ENCODE data around the gene PPP6R2. TPM values are rescaled to one million over a fixed set of nuclear protein-coding genes. Genes with fewer than 3 reads are reported as not detected.
"Not testable (repeated sequence)": the region's sequence is repeated elsewhere in the genome, so short reads cannot be mapped to it uniquely, and the experiment has no call there.

PPP6R2 gene
- total RNA-seq, 1 experiment from 2014 or later: 54.1 TPM

DNA sequence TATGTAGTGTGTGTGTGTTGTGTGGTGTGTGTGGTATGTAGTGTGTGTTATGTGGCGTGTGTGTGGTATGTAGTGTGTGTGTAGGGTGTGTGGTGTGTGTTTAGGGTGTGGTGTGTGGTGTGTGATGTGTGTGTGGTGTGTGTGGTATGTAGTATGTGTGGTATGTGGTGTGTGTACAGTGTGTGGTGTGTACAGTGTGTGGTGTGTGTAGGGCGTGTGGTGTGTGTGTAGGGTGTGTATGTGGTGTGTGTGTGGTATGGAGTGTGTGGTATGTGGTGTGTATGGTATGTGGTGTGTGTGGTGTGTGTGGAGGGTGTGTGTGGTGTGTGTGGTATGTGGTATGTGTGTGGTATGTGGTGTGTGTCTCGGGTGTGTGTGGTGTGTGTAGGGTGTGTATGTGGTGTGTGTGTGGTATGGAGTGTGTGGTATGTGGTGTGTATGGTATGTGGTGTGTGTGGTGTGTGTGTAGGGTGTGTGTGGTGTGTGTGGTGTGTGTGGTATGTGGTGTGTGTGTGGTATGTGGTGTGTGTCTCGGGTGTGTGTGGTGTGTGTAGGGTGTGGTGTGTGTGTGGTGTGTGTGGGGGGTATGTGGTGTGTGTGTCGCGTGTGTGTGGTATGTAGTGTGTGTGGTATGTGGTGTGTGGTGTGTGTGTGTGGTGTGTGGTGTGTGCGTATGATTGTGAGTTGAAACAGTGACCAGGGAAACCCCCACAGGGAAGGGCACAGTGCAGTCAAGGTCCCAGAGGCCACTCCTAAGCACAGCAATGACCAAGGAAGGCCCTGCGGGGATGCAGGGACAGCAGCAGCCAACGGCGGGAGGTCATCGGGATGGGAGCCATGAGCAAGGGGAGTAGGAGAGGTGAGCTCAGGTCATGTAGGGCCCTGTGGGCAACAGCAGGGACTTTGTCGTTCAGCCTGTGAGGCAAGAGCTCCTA is 2.9 kb upstream of the PPP6R2 start:
- no peak for DNase-seq (ENCODE audit: low spot score)

GRCh38 chr22:50341977-50342650 is 1.0 kb upstream of the PPP6R2 start:
- DNase-seq (ENCODE audit: low spot score): peak; percentile 87

DNA sequence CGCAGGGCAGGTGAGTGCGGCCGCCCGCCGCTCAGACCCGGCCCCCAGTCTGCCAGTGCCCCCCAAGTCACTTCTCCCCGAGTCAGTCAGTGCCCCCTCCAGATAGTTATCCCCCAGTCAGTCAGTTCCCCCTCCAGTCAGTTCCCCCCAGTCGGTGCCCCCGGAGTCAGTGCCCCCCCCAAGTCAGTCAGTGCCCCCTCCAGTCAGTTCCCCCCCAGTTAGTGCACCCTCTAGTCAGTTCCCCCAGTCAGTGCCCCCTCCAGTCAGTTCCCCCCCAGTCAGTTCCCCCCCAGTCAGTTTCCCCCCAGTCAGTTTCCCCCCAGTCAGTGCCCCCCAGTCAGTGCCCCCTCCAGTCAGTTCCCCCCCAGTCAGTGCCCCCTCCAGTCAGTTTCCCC is 411 bp downstream of the PPP6R2 start:
- DNase-seq (ENCODE audit: low spot score): no peak

DNA sequence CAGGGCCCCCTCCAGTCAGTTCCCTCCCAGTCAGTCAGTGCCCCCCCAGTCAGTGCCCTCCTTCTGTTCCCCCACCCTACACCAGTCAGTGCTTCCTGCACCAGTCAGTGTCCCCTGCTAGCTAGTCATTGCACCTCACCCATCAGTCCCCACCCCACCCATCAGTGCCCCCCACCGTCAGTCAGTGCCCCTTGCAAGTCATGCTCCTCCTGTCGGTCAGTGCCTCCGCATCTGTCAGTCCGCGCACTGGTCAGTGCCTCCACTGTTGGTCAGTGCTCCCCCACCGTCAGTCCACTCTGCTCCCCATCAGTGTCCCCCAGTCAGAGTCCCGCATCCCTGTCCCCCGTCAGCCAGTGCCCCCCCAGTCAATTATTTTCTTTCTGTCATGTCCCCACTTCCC is 3.3 kb downstream of the PPP6R2 start:
- DNase-seq (ENCODE audit: low spot score): no peak

- DNase-seq (ENCODE audit: low spot score): no peak
These were observed 4.0 kb downstream of the PPP6R2 start for GRCh38 chr22:50347157-50347556.

- DNase-seq (ENCODE audit: low spot score): no peak
These were observed 4.9 kb downstream of the PPP6R2 start for GRCh38 chr22:50348058-50348457.

DNA sequence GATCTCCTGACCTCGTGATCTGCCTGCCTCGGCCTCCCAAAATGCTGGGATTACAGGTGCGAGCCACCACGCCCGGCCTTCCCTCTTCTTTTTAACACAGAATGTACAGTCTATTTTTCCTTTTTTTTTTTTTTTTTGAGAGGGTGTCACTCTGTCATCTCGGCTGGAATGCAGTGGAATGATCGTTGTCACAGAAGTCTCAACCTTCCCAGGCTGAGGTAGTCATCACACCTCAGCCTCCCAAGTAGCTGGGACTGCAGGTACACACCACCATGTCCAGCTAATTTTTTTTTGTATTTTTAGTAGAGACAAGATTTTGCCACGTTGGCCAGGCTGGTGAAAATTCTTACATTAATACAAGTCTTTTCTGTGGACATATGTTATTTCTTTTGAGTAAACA is 13.1 kb downstream of the PPP6R2 start:
- DNase-seq (ENCODE audit: low spot score): no peak

- no peak for DNase-seq (ENCODE audit: low spot score)
These were observed 14.1 kb downstream of the PPP6R2 start for GRCh38 chr22:50357222-50357621.

- DNase-seq (ENCODE audit: low spot score): no peak
These were observed 14.6 kb downstream of the PPP6R2 start for GRCh38 chr22:50357756-50358155.

DNA sequence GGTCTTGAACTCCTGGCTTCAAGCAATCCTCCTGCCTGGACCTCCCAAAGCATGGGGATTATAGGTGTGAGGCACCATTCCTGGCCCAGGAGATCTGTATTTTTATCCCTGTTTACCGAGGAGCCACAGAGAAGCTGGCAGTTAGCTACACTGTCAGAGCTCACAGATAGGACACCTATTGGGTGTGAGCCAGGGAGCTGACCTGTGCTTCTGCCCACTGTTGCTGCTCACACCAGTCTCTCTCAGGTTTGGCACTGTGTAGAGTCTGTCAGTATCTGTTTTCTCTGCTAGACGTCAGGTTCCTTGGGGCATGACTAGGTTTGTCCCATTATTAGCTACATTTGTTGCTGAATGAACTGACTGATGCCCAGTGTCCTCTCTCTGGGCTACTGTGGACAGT is 17.5 kb downstream of the PPP6R2 start:
- no peak for DNase-seq (ENCODE audit: low spot score)

GRCh38 chr22:50361222-50361621 is 18.1 kb downstream of the PPP6R2 start:
- no peak for DNase-seq (ENCODE audit: low spot score)

GRCh38 chr22:50361688-50362087 is 18.6 kb downstream of the PPP6R2 start:
- no peak for DNase-seq (ENCODE audit: low spot score)

DNA sequence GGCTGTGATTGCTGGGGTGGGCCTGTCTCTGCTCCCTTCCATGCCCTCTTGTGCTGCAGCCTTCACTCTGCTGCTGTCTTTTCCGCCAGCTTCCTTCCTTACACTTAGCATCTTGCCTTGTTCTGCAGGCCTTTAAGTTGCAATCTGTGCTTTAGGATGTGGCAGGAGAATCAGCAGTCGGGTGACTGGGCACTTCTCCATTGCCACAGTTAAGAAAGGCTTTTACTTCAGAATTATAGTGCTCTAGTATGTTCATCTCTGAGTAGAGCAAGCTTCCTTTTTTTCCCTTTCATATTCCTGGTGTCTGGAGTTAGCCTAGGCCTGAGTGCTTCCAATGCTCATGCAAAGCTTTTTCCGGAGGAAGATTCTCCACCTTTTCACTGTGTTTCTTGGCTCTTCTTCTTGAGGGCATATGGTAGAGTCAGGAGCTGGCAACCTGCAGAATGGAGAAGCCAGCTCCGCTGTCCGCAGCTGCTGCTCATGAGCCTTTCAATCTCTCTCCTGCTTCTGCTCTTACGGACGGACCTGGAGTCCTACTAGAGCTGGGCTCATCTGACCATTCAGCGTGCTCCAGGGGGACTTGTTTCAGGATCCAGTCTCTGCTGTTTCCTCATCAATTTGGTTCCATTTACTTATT is 20.2 kb downstream of the PPP6R2 start:
- DNase-seq (ENCODE audit: low spot score): no peak

- not testable (repeated sequence) for DNase-seq (ENCODE audit: low spot score)
These were observed 20.7 kb downstream of the PPP6R2 start for GRCh38 chr22:50363803-50364194.

DNA sequence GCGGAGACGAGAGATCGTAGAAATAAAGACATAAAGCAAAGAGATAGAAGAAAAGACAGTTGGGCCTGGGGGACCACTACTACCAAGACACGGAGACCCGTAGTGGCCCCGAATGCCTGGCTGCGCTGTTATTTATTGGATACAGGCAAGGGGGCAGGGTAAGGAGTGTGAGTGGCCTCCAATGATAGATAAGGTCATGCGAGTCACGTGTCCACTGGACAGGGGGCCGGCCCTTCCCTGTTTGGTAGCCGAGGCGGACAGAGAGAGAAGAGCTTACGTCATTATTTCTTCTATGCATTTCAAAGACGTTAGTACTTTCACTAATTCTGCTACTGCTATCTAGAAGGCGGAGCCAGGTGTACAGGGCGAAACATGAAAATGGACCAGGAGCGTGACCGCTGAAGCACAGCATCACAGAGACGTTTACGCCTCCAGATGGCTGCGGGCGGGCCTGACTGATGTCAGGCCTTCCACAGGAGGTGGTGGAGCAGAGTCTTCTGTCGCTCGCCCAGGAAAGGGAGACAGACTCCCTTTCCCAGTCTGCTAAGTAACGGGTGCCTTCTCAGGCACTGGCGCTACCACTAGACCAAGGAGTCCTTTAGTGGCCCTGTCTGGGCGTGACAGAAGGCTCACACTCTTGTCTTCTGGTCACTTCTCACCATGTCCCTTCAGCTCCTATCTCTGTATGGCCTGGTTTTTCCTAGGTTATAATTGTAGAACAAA is 24.8 kb downstream of the PPP6R2 start:
- DNase-seq (ENCODE audit: low spot score): peak; percentile 0

- no peak for DNase-seq (ENCODE audit: low spot score)
These were observed 28.0 kb downstream of the PPP6R2 start for GRCh38 chr22:50371101-50371648.

DNA sequence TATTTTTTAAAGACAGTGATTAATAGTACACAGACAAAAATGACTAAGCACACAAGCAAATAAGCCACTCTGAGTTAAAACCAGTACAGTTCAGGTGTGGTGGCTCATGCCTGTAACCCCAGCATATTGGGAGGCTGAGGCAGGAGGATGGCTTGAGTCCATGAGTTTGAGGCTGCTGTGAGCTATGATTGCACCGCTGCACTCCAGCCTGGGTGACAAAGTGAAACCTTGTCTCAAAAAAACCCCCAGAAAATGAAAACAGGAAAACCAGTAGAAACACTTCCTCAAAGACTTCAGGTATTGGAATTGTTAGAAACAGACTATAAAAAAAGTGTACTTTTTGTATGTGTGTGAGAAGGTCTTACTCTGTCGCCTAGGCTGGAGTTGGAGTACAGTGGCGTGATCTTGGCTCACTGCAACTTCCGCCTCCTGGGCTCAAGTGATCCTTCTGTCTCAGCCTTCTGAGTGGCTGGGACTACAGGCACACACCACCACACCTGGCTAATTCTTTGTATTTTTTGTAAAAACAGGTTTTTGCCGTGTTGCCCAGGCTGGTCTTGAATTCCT is 33.0 kb downstream of the PPP6R2 start:
- DNase-seq (ENCODE audit: low spot score): no peak

GRCh38 chr22:50381021-50381555 is 38.0 kb downstream of the PPP6R2 start:
- not testable (repeated sequence) for DNase-seq (ENCODE audit: low spot score)

DNA sequence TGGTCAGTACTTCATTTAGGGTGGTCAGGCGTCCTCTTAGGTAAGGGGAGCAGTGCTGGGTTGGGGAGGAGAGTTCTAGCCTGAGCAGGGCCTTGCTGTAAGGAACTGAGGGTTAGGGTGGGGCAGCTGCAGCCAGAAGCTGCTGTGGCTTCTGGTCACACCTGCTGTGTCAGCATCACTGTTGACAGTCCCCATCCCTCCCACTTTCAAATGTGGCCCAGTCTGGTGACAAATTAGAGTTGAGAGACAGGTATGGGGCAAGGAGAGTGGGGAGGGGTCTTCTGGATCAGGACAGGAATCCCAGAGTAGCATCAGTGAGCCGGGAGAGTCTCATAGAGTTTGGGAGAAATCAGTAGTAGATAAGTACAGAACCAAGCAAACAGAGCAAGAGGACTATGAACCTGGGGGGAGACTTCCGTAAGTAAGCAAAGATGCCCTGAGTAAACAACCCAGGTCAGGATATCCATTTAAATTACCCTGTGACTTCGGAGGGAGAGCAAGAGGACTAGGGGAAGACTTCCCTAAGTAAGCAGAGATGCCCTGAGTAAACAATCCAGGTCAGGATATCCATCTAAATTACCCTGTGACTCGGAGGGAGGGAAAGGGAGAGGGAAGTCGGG is 53.7 kb downstream of the PPP6R2 start:
- DNase-seq (ENCODE audit: low spot score): peak; percentile 10

DNA sequence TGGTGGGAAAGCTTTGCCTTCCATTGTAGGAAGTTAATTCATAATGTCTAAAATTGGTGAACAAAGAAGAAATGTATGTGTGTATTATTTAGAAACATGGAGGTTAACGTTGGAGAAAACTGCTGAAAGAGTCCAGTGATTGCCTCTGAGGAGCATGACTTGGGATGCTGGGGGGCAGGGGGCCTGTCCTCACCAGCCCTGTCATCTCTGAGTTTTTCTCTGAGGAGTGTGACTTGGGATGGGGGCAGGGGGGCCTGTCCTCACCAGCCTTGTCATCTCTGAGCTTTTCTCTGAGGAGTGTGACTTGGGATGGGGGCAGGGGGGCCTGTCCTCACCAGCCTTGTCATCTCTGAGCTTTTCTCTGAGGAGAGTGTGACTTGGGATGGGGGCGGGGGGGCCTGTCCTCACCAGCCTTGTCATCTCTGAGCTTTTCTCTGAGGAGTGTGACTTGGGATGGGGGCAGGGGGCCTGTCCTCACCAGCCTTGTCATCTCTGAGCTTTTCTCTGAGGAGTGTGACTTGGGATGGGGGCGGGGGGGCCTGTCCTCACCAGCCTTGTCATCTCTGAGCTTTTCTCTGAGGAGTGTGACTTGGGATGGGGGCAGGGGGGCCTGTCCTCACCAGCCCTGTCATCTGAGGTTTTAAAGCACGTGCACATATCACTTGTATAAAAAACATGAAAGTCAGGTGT is 54.4 kb downstream of the PPP6R2 start:
- not testable (repeated sequence) for DNase-seq (ENCODE audit: low spot score)

All from HT-29 (cell line).